CD14-positive monocyte (primary cell): ENCODE measurements around the gene GNAT1. TPM values are rescaled to one million over a fixed set of nuclear protein-coding genes. Genes with fewer than 3 reads are reported as not detected.

Experiments used
- DNase-seq, 3 donors: peaks; one replicate each; pipeline ENCODE4 v3.0.0-alpha.2; 2011 to 2022
- H2AFZ ChIP-seq: 2 replicates; pipeline ENCODE4 v1.6.0; 2012; ENCODE audit warnings: mild to moderate bottlenecking, low read depth, low read length, inconsistent platforms; ENCODE audit not compliant: insufficient read depth, poor library complexity, severe bottlenecking
- H3K27ac ChIP-seq, 2 donors: 1 replicate in 1 of 2; 2 replicates in 1 of 2; pipeline ENCODE4 v1.5.1; 2012 to 2013; ENCODE audit warnings: low read length in 2 of 2, control low read depth in 1 of 2, inconsistent platforms in 1 of 2, low read depth in 1 of 2, mild to moderate bottlenecking in 1 of 2
- H3K27me3 ChIP-seq, 2 donors: one replicate each; pipeline versions ENCODE4 v1.6.0 to v1.6.1; 2011 to 2013; ENCODE audit warnings: low read length in 2 of 2; ENCODE audit not compliant: control insufficient read depth in 2 of 2, insufficient read depth in 2 of 2
- H3K36me3 ChIP-seq, 2 donors: replicated peaks in 1 of 2; 1 replicate in 1 of 2; 2 replicates in 1 of 2; pipeline versions ENCODE4 v1.5.1 to v1.6.1; 2012 to 2013; ENCODE audit warnings: low read length in 2 of 2, control low read depth in 1 of 2, inconsistent platforms in 1 of 2, mild to moderate bottlenecking in 1 of 2; ENCODE audit not compliant: insufficient read depth in 2 of 2, control insufficient read depth in 1 of 2
- H3K4me1 ChIP-seq, 2 donors: 1 replicate in 1 of 2; 2 replicates in 1 of 2; pipeline versions ENCODE4 v1.5.1 to v1.6.1; 2012 to 2013; ENCODE audit warnings: low read length in 2 of 2, control low read depth in 1 of 2, inconsistent platforms in 1 of 2, mild to moderate bottlenecking in 1 of 2, moderate library complexity in 1 of 2; ENCODE audit not compliant: insufficient read depth in 2 of 2, control insufficient read depth in 1 of 2
- H3K4me2 ChIP-seq: replicated peaks from 2 replicates; pipeline ENCODE3; 2012; ENCODE audit warnings: low read length, moderate library complexity, mild to moderate bottlenecking; ENCODE audit not compliant: poor library complexity, severe bottlenecking; ENCODE audit errors: extremely low read depth
- H3K4me3 ChIP-seq, 3 experiments: fragments of 200-600 bp in 1 of 3; sonication (generic) in 1 of 3; replicated peaks in 1 of 3; 1 replicate in 2 of 3; 2 replicates in 1 of 3; pipeline ENCODE4 v1.5.1; 2011 to 2013; ENCODE audit warnings: low read length in 3 of 3, mild to moderate bottlenecking in 3 of 3, control low read depth in 2 of 3, low read depth in 2 of 3, inconsistent platforms in 1 of 3, moderate library complexity in 1 of 3
- H3K79me2 ChIP-seq: 2 replicates; pipeline ENCODE4 v1.6.0; 2012; ENCODE audit warnings: mild to moderate bottlenecking, control low read depth, inconsistent platforms, low read length, moderate library complexity; ENCODE audit not compliant: insufficient read depth
- H3K9ac ChIP-seq: 2 replicates; pipeline ENCODE4 v1.6.0; 2017; ENCODE audit warnings: low read length, mild to moderate bottlenecking; ENCODE audit not compliant: insufficient read depth, poor library complexity, severe bottlenecking
- H3K9me3 ChIP-seq, 2 donors: replicated peaks in 1 of 2; 1 replicate in 1 of 2; 2 replicates in 1 of 2; pipeline versions ENCODE4 v1.5.1 to v1.6.1; 2012 to 2013; ENCODE audit warnings: low read length in 2 of 2, control low read depth in 1 of 2; ENCODE audit not compliant: control insufficient read depth in 1 of 2, insufficient read depth in 1 of 2
- H4K20me1 ChIP-seq: 2 replicates; pipeline ENCODE4 v1.6.0; 2012; ENCODE audit warnings: mild to moderate bottlenecking, low read length, control low read depth, moderate library complexity; ENCODE audit not compliant: insufficient read depth
- H3K27ac Mint-ChIP-seq, 7 donors: one replicate each; pipeline ENCODE4 v1.8.0; 2020; ENCODE audit warnings: mild to moderate bottlenecking in 7 of 7, mixed read lengths in 7 of 7, moderate library complexity in 6 of 7, inconsistent platforms in 2 of 7
- H3K27me3 Mint-ChIP-seq, 3 donors: one replicate each; pipeline ENCODE4 v1.8.0; 2021 to 2022; ENCODE audit warnings: low read depth in 3 of 3, mild to moderate bottlenecking in 3 of 3, mixed read lengths in 3 of 3, moderate library complexity in 3 of 3, inconsistent platforms in 1 of 3
- H3K36me3 Mint-ChIP-seq, 2 donors: one replicate each; pipeline ENCODE4 v1.8.0; 2020; ENCODE audit warnings: mixed read lengths in 2 of 2, inconsistent platforms in 1 of 2, mild to moderate bottlenecking in 1 of 2
- H3K4me1 Mint-ChIP-seq: one replicate; pipeline ENCODE4 v1.8.0; 2020; ENCODE audit warnings: mild to moderate bottlenecking, mixed read lengths
- H3K4me3 Mint-ChIP-seq, 2 donors: one replicate each; pipeline ENCODE4 v1.8.0; 2020; ENCODE audit warnings: mild to moderate bottlenecking in 2 of 2, mixed read lengths in 2 of 2, moderate library complexity in 1 of 2
- H3K9me3 Mint-ChIP-seq, 7 donors: one replicate each; pipeline ENCODE4 v1.8.0; 2020 to 2022; ENCODE audit warnings: mixed read lengths in 7 of 7, mild to moderate bottlenecking in 6 of 7, moderate library complexity in 6 of 7, inconsistent platforms in 2 of 7
- CTCF ChIP-seq: fragments of 200-600 bp; IDR thresholded peaks from one replicate; pipeline ENCODE4 v1.8.0; 2022; ENCODE audit warnings: antibody characterized with exemption, mild to moderate bottlenecking
- WGBS: methylation state at CpG from one replicate; pipeline ENCODE4 v1.1.5; 2013; ENCODE audit warnings: missing lambda C conversion rate; ENCODE audit not compliant: insufficient coverage; 5-methylcytosine and 5-hydroxymethylcytosine counted together
- intact Hi-C, 2 donors: fragments of 100-400 bp; cut with micrococcal nuclease; formaldehyde crosslinking; loops; one replicate each; pipeline versions ENCODE4 v1.15.0 to v1.15.1; 2023
- polyA minus RNA-seq: library from RNA; depleted of rRNA, polyadenylated mRNA; stranded (reverse); fragments of >200 nt; gene quantifications from 2 replicates; pipeline ENCODE4 v1.2.3, GENCODE V29; 2012
- polyA plus RNA-seq, 3 donors: library from polyadenylated mRNA; depleted of rRNA in 1 of 3; unstranded in 2 of 3; stranded (reverse) in 1 of 3; fragments of 300-500 nt in 2 of 3; fragments of >200 nt in 1 of 3; fragmentation: Illumina TruSeq in 2 of 3; gene quantifications; 1 replicate in 2 of 3; 2 replicates in 1 of 3; pipeline ENCODE4 v1.2.3, GENCODE V29; 2012 to 2021
- total RNA-seq, 12 experiments: library from RNA in 1 of 12; stranded (reverse) in 1 of 12; fragments of 120-200 nt in 1 of 12; gene quantifications; one replicate each; pipeline ENCODE4 v1.2.4 and lab custom pipeline; 2013 to 2026; ENCODE audit warnings: mixed read lengths in 6 of 12, inconsistent platforms in 1 of 12

GNAT1 gene
- total RNA-seq (2013), result not detected
- polyA plus RNA-seq (not detected), polyA minus RNA-seq (0.16 TPM in 1 of 2 replicates, not detected in the other), total RNA-seq (lab: John Stamatoyannopoulos, UW) (0 to 0.69 (median 0.12) reads per million in 11 experiments)

GRCh38 chr3:50190936-50191660 is at the start of gene GNAT1:
Gene GNAT1 (plus strand): TSS chr3:50191610. CDS start chr3:50191726, 116 bp downstream.
- TF ChIP-seq CTCF, result no peak
- Histone ChIP-seq H3K27me3 (peaks cover 15 to 32% of the 10 kb centered on the region in 2 donors), H3K9me3 (peaks cover 0 to 10% of the 10 kb centered on the region in 2 donors), H3K4me2 (peak within 1 kb of the TSS; percentile 36), H4K20me1 (no peaks in the 10 kb centered on the region), H3K79me2 (no peaks in the 10 kb centered on the region), H3K27ac (peak within 1 kb of the TSS in 1 of 2 donors; percentile 53), H3K4me3 (peak within 1 kb of the TSS in 1 of 3 experiments; percentile 28), H3K9ac (no peak within 1 kb of the TSS), H3K4me1 (peaks cover 25 to 37% of the 10 kb centered on the region in 2 donors), H3K36me3 (no peaks in the 10 kb centered on the region), H2AFZ (peak within 1 kb of the TSS; percentile 41)
- peak within 1 kb of the TSS; percentile 41 to 82 (median 71) for H3K27ac Mint-ChIP-seq
- no peaks in the 10 kb centered on the region for H3K36me3 Mint-ChIP-seq
- intact Hi-C loops, result no loop called here
- peaks cover 26 to 34% (median 34%) of the 10 kb centered on the region in 3 donors for H3K27me3 Mint-ChIP-seq
- peak within 1 kb of the TSS; percentile 26 to 41 for H3K4me3 Mint-ChIP-seq
- peaks cover 27% of the 10 kb centered on the region for H3K4me1 Mint-ChIP-seq
- 80% methylated on average over 2 of the region's 8 CpGs for WGBS
- H3K9me3 Mint-ChIP-seq, result peaks cover 0 to 11% (median 3%) of the 10 kb centered on the region in 7 donors
- peak; percentile 21 to 42 (median 31) for DNase-seq

- no peak for DNase-seq
- no peaks in the 10 kb centered on the region for H3K36me3 Mint-ChIP-seq
- no peak overlapping the region for H3K27ac Mint-ChIP-seq
These were observed 45.0 kb upstream of the GNAT1 start for GRCh38 chr3:50146316-50146901.

More at GRCh38 chr3:50146316-50146901, 45.0 kb upstream of the GNAT1 start:
- intact Hi-C loops, result loop anchor here in 1 of 2 donors (5.0 kb wide), 1 partner anchor 36 kb away; no protein-coding TSS in a partner anchor
- H3K9me3 ChIP-seq, result no peaks in the 10 kb centered on the region
- peaks cover 5 to 10% of the 10 kb centered on the region in 2 donors for H3K4me1 ChIP-seq
- no peaks in the 10 kb centered on the region for H3K79me2 ChIP-seq
- Mint-ChIP-seq H3K27me3 (peaks cover 6 to 10% (median 9%) of the 10 kb centered on the region in 3 donors), H3K4me3 (no peak overlapping the region), H3K9me3 (peaks cover 0 to 3% (median 0%) of the 10 kb centered on the region in 7 donors), H3K4me1 (peaks cover 8% of the 10 kb centered on the region)
- 75% methylated on average over 1 of the region's 3 CpGs for WGBS
- no peak overlapping the region for H3K27ac ChIP-seq
- no peak overlapping the region for H3K4me3 ChIP-seq
- no peak overlapping the region for H3K4me2 ChIP-seq
- no peak for TF ChIP-seq CTCF
- no peaks in the 10 kb centered on the region for H4K20me1 ChIP-seq
- no peak overlapping the region for H3K9ac ChIP-seq
- no peak overlapping the region for H2AFZ ChIP-seq
- no peaks in the 10 kb centered on the region for H3K36me3 ChIP-seq
- H3K27me3 ChIP-seq, result no peaks in the 10 kb centered on the region
